ENCODE data around the gene TP73. TPM values are rescaled to one million over a fixed set of nuclear protein-coding genes. Genes with fewer than 3 reads are reported as not detected.

Gene TP73
- total RNA-seq, 1 donor from 2014 or later: not detected

DNA sequence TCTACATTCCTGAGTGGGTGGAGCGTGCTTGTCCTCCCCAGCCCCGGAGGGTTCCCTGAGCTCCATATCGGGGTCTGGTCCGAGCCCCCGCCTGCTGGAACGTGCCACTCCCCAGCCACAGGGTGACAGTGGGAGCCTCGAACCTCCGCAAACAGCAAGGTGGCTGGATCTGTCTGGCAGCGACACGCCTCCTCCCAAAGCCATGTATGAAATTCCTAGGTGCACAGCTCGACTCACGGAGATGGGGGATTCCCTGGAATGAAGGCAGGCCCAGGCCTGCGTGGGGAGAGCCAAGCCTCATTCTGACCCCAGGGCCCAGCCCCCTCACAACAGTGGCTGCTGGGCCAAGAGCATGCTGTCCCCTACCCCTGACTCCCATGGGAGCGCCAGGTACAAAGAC is 32.9 kb downstream of the TP73 start:
- Histone ChIP-seq H3K27ac (no peak overlapping the region), H3K36me3 (no peaks in the 10 kb centered on the region), H3K9me3 (no peaks in the 10 kb centered on the region), H3K4me3 (no peak overlapping the region), H3K4me1 (no peaks in the 10 kb centered on the region), H3K27me3 (no peaks in the 10 kb centered on the region)
- intact Hi-C loops (cut with DNase I): no loop called here
- DNase-seq (ENCODE audit: low spot score in 2 of 2): no peak
- TF ChIP-seq, protein P1, sequence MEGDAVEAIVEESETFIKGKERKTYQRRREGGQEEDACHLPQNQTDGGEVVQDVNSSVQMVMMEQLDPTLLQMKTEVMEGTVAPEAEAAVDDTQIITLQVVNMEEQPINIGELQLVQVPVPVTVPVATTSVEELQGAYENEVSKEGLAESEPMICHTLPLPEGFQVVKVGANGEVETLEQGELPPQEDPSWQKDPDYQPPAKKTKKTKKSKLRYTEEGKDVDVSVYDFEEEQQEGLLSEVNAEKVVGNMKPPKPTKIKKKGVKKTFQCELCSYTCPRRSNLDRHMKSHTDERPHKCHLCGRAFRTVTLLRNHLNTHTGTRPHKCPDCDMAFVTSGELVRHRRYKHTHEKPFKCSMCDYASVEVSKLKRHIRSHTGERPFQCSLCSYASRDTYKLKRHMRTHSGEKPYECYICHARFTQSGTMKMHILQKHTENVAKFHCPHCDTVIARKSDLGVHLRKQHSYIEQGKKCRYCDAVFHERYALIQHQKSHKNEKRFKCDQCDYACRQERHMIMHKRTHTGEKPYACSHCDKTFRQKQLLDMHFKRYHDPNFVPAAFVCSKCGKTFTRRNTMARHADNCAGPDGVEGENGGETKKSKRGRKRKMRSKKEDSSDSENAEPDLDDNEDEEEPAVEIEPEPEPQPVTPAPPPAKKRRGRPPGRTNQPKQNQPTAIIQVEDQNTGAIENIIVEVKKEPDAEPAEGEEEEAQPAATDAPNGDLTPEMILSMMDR (IDR thresholded peaks at IDR 0.05): no peak

DNA sequence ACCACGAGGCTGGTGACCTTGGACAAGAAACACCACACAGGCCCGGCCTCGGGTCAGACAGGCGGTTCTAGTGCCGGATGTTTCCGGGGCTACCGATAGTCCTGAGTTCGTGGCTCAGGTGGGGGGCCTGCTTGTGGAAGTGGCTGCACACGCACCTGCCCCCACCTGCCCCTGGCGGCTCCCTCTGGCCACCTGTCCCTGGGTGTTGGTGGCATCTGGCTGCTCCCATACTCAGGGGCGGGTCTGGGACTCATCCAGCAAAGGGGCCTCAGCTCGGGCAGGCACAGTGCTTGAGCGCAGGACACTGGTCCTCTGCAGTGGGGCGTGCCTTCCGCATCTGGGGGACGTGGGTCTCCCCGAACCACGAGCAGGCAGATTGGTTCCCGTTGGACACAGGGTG is 33.6 kb downstream of the TP73 start:
- TF ChIP-seq, protein P1 (IDR thresholded peaks at IDR 0.05): no peak
- Histone ChIP-seq H3K27ac (no peak overlapping the region), H3K9me3 (no peaks in the 10 kb centered on the region), H3K36me3 (no peaks in the 10 kb centered on the region), H3K27me3 (no peaks in the 10 kb centered on the region), H3K4me1 (no peaks in the 10 kb centered on the region), H3K4me3 (no peak overlapping the region)
- intact Hi-C loops (cut with DNase I): no loop called here
- no peak for DNase-seq (ENCODE audit: low spot score in 2 of 2)

DNA sequence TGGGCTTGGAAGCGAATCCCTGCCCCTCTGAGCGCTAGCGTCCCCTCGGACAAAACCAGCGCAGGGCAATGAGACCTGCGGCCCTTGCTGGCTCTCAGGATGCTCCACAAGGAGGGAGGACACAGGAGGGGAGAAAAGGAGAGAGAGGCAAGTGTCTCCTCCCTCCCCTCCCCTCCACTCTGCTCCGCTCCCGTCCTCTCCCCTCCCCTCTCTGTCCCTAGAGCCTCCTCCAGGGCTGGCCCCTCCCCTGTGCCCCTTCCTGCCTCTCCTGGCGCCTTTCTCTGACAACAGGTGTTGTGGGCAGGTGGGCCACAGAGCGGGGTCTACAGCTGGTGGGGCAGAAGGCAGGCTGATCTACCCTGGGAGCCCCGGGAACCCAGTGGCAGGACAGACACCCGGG is 35.2 kb downstream of the TP73 start:
- intact Hi-C loops (cut with DNase I): no loop called here

DNA sequence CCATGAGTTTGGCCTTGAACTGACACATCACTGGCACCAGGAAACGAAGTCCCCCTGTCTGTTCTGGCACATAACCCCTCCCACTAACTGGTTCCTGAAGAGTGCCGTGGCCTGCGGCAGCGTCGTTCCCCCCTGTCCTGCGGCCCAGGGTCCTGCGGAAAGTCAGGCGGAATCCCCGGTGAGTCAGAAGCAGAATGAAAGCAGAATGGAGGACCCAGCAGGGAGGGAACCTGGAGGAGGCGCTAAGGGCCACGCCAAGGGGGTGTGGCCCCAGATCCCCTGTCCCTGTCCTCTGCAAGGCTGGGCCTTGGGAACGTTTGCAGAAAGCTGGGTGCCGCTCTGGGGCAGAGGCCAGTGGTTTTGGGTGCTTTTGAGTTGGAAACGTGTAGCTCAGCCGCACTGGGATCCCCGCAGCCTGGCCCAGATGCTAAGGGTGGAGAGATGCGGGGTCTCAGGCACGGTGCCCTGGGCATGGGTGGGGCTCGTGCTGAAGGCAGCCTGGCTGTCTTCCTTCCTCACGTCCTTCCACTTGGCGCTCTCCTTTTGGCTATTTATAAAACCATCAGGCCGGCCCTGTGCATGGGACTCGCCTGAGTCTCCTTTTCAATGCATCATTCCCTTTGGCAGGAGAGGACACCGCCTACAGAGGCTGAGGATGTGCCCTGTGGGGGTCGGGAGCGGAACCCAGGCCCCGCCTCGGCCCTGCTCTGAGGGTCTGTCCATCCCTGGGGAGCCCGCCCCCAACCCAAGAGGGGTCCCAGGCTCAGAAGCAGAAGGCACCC is 36.2 kb downstream of the TP73 start:
- intact Hi-C loops (cut with DNase I): no loop called here
- Histone ChIP-seq H3K4me3 (no peak overlapping the region), H3K36me3 (no peaks in the 10 kb centered on the region), H3K27ac (no peak overlapping the region), H3K27me3 (no peaks in the 10 kb centered on the region), H3K9me3 (no peaks in the 10 kb centered on the region), H3K4me1 (no peaks in the 10 kb centered on the region)
- TF ChIP-seq, protein P1 (IDR thresholded peaks at IDR 0.05): no peak
- no peak for DNase-seq (ENCODE audit: low spot score in 2 of 2)

More for the DNA sequence above, 35.2 kb downstream of the TP73 start:
- no peaks in the 10 kb centered on the region for H3K4me1 ChIP-seq
- no peak overlapping the region for H3K27ac ChIP-seq
- H3K9me3 ChIP-seq: no peaks in the 10 kb centered on the region
- H3K27me3 ChIP-seq: no peaks in the 10 kb centered on the region
- H3K36me3 ChIP-seq: no peaks in the 10 kb centered on the region
- no peak for DNase-seq (ENCODE audit: low spot score in 2 of 2)
- H3K4me3 ChIP-seq: no peak overlapping the region
- TF ChIP-seq, protein P1 (IDR thresholded peaks at IDR 0.05): no peak

DNA sequence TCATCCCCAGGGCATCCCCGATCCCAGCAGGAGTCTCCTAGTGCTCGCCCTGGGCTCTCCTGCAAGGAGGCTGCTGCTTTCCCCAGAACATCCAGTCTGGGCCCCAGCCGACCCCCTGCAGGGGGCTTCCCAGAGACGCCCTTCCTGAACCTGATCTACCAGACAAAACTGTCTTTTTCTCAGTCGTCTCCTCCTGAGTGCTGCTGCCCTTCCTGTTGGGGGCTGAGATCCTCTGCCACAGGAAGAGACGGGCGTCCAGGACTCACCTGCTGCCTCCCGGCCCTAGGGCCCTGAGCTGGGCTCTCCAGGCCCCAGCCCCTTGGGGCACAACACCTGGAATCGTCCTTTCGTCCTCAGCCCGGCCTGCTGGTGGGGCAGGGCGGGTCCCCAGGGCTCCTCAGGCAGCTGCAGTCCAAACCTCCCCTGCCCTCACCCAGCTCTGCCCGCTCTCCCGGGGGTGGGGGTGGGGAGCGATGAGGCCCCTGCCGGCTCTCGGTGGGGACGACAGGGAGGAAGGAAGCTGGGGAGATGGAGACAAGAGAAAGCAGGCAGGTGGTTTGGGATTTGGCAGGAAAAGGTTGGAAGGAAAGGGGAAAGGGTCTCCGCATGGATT is 36.9 kb downstream of the TP73 start:
- no peaks in the 10 kb centered on the region for H3K36me3 ChIP-seq
- no peak overlapping the region for H3K4me3 ChIP-seq
- H3K9me3 ChIP-seq: no peaks in the 10 kb centered on the region
- H3K27me3 ChIP-seq: no peaks in the 10 kb centered on the region
- DNase-seq (ENCODE audit: low spot score in 2 of 2): no peak
- TF ChIP-seq, protein P1 (IDR thresholded peaks at IDR 0.05): no peak
- H3K27ac ChIP-seq: no peak overlapping the region
- no peaks in the 10 kb centered on the region for H3K4me1 ChIP-seq
- intact Hi-C loops (cut with DNase I): no loop called here

All from ascending aorta (tissue), 2 donors.